Measurements from ENCODE around the gene TRPV4. TPM values are rescaled to one million over a fixed set of nuclear protein-coding genes. Genes with fewer than 3 reads are reported as not detected.

The TRPV4 gene
- total RNA-seq, 1 donor from 2014 or later, result 0.56 TPM

DNA sequence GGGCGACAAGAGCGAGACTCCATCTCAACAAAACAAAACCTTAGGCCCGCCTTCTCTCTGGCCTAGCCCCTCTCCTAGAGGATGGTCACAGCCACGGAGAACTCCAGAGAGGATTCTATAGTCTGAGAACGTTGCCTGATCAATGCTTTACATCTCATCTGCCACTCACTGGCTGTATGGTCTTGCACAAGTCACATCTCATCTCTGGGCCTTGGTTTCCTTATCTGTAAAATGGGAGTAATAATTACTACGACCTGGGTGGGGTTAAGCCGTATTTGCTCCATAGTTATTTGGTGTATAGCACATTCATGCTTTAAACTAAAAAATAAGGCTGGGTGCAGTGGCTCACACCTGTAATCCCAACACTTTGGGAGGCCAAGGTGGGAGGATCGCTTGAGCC is 8.5 kb downstream of the TRPV4 start:
- no peak overlapping the region for H3K27ac Mint-ChIP-seq
- H3K36me3 Mint-ChIP-seq, result no peaks in the 10 kb centered on the region
- peaks cover 5% of the 10 kb centered on the region for H3F3A ChIP-seq (ENCODE audit: low read depth)
- no peak overlapping the region for H3K4me2 ChIP-seq
- no peak overlapping the region for H3K9ac ChIP-seq
- DNase-seq (ENCODE audit: low spot score), result no peak
- TF ChIP-seq EZH2 (IDR thresholded peaks at IDR 0.05) (no peak), CTCF (IDR thresholded peaks at IDR 0.05) (no peak), EZH2phosphoT487 (IDR thresholded peaks at IDR 0.05) (no peak)
- H4K20me1 ChIP-seq (ENCODE audit: low read depth), result no peaks in the 10 kb centered on the region
- H2AFZ ChIP-seq (replicated peaks), result no peak overlapping the region
- H3K9me3 Mint-ChIP-seq, result no peaks in the 10 kb centered on the region
- no peak overlapping the region for H3K4me3 Mint-ChIP-seq
- peaks cover 3% of the 10 kb centered on the region for H3K4me1 ChIP-seq
- H3K27me3 ChIP-seq, result no peaks in the 10 kb centered on the region
- peaks cover 15% of the 10 kb centered on the region for H3K27me3 Mint-ChIP-seq (ENCODE audit: insufficient read depth, low read depth)
- H3K4me3 ChIP-seq, result no peak overlapping the region
- no peaks in the 10 kb centered on the region for H3K36me3 ChIP-seq
- peaks cover 12% of the 10 kb centered on the region for H3K4me1 Mint-ChIP-seq
- no peak overlapping the region for H3K27ac ChIP-seq
- no peaks in the 10 kb centered on the region for H3K79me2 ChIP-seq (ENCODE audit: low read depth)
- H3K9me3 ChIP-seq (ENCODE audit: low read depth), result no peaks in the 10 kb centered on the region

DNA sequence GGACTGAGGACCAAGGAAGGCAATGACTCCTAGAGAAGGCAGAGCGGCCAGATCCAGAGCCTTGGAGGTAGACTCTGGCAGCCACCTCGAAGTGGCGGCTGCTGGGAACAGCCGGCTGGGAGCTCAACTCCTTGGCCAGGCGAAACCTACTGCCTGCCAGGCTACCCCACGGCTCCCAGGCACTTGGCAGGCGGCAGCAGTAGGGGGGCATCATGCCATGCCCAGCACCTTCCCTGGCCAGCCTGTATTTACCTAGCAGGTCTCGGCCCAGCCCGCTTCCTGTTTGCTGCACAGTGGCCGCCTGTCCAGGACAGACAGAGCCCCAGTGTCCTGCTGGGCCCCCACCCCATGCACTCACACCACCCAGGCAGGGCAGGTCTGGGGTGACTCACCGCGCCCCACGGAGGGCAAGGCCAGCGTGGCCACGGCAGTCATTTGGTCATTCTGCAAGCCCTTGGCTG is 10.2 kb downstream of the TRPV4 start:
- no peak overlapping the region for H3K4me2 ChIP-seq
- H3K4me1 Mint-ChIP-seq, result peaks cover 12% of the 10 kb centered on the region
- TF ChIP-seq EZH2 (IDR thresholded peaks at IDR 0.05), result no peak
- peaks cover 3% of the 10 kb centered on the region for H3K4me1 ChIP-seq
- H3K36me3 Mint-ChIP-seq, result no peaks in the 10 kb centered on the region
- no peaks in the 10 kb centered on the region for H3K27me3 ChIP-seq
- no peak overlapping the region for H3K27ac ChIP-seq
- no peak for DNase-seq (ENCODE audit: low spot score)
- H2AFZ ChIP-seq (replicated peaks), result no peak overlapping the region
- H3K79me2 ChIP-seq (ENCODE audit: low read depth), result no peaks in the 10 kb centered on the region
- no peak overlapping the region for H3K27ac Mint-ChIP-seq
- H3K9me3 ChIP-seq (ENCODE audit: low read depth), result no peaks in the 10 kb centered on the region
- H4K20me1 ChIP-seq (ENCODE audit: low read depth), result no peaks in the 10 kb centered on the region
- peaks cover 9% of the 10 kb centered on the region for H3F3A ChIP-seq (ENCODE audit: low read depth)
- no peaks in the 10 kb centered on the region for H3K9me3 Mint-ChIP-seq
- no peak overlapping the region for H3K4me3 Mint-ChIP-seq
- no peaks in the 10 kb centered on the region for H3K36me3 ChIP-seq
- peaks cover 13% of the 10 kb centered on the region for H3K27me3 Mint-ChIP-seq (ENCODE audit: insufficient read depth, low read depth)
- no peak overlapping the region for H3K4me3 ChIP-seq
- no peak overlapping the region for H3K9ac ChIP-seq

DNA sequence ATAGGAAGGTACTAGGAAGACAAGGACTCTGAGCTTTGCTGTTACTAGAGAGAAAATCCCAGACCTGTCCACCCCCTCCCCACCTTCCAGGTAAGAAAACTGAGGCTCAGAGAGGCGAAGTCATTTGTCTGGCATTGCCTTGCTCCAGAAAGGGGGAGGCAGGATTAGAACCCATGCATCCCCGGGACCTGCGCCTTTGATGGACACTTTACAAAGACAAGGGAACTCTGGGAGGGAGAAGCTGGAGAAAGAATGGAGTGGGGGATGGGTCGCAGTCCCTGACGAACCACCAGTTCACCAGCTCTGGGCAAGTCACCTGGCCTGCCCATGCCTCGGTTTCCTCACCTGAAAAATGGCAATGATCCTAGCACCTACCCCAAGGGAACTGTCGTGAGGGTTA is 10.8 kb downstream of the TRPV4 start:
- Mint-ChIP-seq H3K4me1 (peaks cover 12% of the 10 kb centered on the region), H3K27ac (no peak overlapping the region), H3K27me3 (ENCODE audit: insufficient read depth, low read depth) (peaks cover 18% of the 10 kb centered on the region), H3K4me3 (no peak overlapping the region), H3K9me3 (no peaks in the 10 kb centered on the region), H3K36me3 (no peaks in the 10 kb centered on the region)
- no peak overlapping the region for H3K4me2 ChIP-seq
- no peak overlapping the region for H2AFZ ChIP-seq (replicated peaks)
- TF ChIP-seq EZH2 (IDR thresholded peaks at IDR 0.05) (no peak), CTCF (IDR thresholded peaks at IDR 0.05) (no peak), EZH2phosphoT487 (IDR thresholded peaks at IDR 0.05) (no peak)
- no peaks in the 10 kb centered on the region for H3K9me3 ChIP-seq (ENCODE audit: low read depth)
- peaks cover 3% of the 10 kb centered on the region for H3K4me1 ChIP-seq
- H3K36me3 ChIP-seq, result no peaks in the 10 kb centered on the region
- H3K4me3 ChIP-seq, result no peak overlapping the region
- no peaks in the 10 kb centered on the region for H4K20me1 ChIP-seq (ENCODE audit: low read depth)
- H3K27ac ChIP-seq, result no peak overlapping the region
- no peaks in the 10 kb centered on the region for H3K79me2 ChIP-seq (ENCODE audit: low read depth)
- no peak for DNase-seq (ENCODE audit: low spot score)
- peaks cover 9% of the 10 kb centered on the region for H3F3A ChIP-seq (ENCODE audit: low read depth)
- H3K9ac ChIP-seq, result no peak overlapping the region
- H3K27me3 ChIP-seq, result no peaks in the 10 kb centered on the region

DNA sequence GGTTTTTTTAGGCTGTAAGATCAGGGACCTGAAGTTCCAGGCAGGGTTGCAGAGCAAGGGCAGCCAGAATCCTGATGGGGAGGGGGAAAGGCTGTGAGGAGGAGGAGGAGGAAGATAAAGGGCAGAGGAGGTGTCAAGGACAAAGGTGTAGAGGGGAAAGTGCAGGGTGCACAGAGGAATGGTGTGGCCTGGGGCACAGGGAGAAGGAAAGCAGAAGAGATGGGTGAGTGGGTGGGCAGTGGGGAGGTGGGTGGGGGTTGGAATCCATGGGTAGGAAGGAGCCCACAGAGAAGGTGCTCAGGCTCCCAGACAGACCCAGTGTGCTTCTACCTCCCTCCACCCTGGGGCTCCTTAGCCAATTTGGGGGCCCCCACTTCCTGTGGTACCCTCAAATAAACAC is 11.2 kb downstream of the TRPV4 start:
- H3K79me2 ChIP-seq (ENCODE audit: low read depth), result no peaks in the 10 kb centered on the region
- H3K27ac ChIP-seq, result no peak overlapping the region
- H3K36me3 ChIP-seq, result no peaks in the 10 kb centered on the region
- H3K4me2 ChIP-seq, result no peak overlapping the region
- peaks cover 9% of the 10 kb centered on the region for H3F3A ChIP-seq (ENCODE audit: low read depth)
- H3K4me1 ChIP-seq, result peaks cover 3% of the 10 kb centered on the region
- H3K4me3 ChIP-seq, result no peak overlapping the region
- H3K27ac Mint-ChIP-seq, result no peak overlapping the region
- H3K9me3 Mint-ChIP-seq, result no peaks in the 10 kb centered on the region
- no peaks in the 10 kb centered on the region for H3K9me3 ChIP-seq (ENCODE audit: low read depth)
- no peak for DNase-seq (ENCODE audit: low spot score)
- peaks cover 18% of the 10 kb centered on the region for H3K27me3 Mint-ChIP-seq (ENCODE audit: insufficient read depth, low read depth)
- no peaks in the 10 kb centered on the region for H4K20me1 ChIP-seq (ENCODE audit: low read depth)
- H3K36me3 Mint-ChIP-seq, result no peaks in the 10 kb centered on the region
- no peak overlapping the region for H3K9ac ChIP-seq
- H2AFZ ChIP-seq (replicated peaks), result no peak overlapping the region
- TF ChIP-seq EZH2phosphoT487 (IDR thresholded peaks at IDR 0.05), result no peak
- TF ChIP-seq CTCF (IDR thresholded peaks at IDR 0.05), result no peak
- TF ChIP-seq EZH2 (IDR thresholded peaks at IDR 0.05), result no peak
- peaks cover 12% of the 10 kb centered on the region for H3K4me1 Mint-ChIP-seq
- H3K27me3 ChIP-seq, result no peaks in the 10 kb centered on the region
- no peak overlapping the region for H3K4me3 Mint-ChIP-seq

Data from neural progenitor cell (in vitro differentiated cells).